ENCODE results near the gene ZFYVE16. TPM values are rescaled to one million over a fixed set of nuclear protein-coding genes. Genes with fewer than 3 reads are reported as not detected.

Gene ZFYVE16
- total RNA-seq, 1 experiment from 2014 or later, result 9.7 TPM

- H3F3A ChIP-seq (ENCODE audit: low read length, unreplicated experiment), result no peaks in the 10 kb centered on the region
- ChIA-PET CTCF (no interaction called here), POLR2A (ENCODE audit: unreplicated experiment) (no interaction called here)
- intact Hi-C loops (cut with micrococcal nuclease), result no loop called here
- no peaks in the 10 kb centered on the region for H3K9me3 ChIP-seq (ENCODE audit: low read length)
- H3K4me2 ChIP-seq (ENCODE audit: low read length), result no peak overlapping the region
- H3K27me3 ChIP-seq (ENCODE audit: low read length), result no peaks in the 10 kb centered on the region
- no peaks in the 10 kb centered on the region for H3K4me1 ChIP-seq (ENCODE audit: insufficient read depth, low read length)
- no peak overlapping the region for H3K4me3 ChIP-seq (ENCODE audit: low read length)
- no peaks in the 10 kb centered on the region for H3K9me2 ChIP-seq (replicated peaks; ENCODE audit: low read length)
- ATAC-seq (no peak), DNase-seq (no peak)
- H3K79me2 ChIP-seq (ENCODE audit: low read length), result no peaks in the 10 kb centered on the region
- H2AFZ ChIP-seq (ENCODE audit: low read length), result no peak overlapping the region
- BruUV-seq (replicated peaks), result no TSS peak
- no peak overlapping the region for H3K27ac ChIP-seq (ENCODE audit: low read length)
- no peak overlapping the region for H3K9ac ChIP-seq (ENCODE audit: low read length)
- H4K20me1 ChIP-seq (ENCODE audit: low read length), result no peaks in the 10 kb centered on the region
- no peaks in the 10 kb centered on the region for H3K36me3 ChIP-seq (ENCODE audit: low read depth, low read length)
- TF ChIP-seq CTCF (conservative IDR thresholded peaks at IDR 0.05; ENCODE audit: low read depth, low read length) (no peak), EZH2phosphoT487 (IDR thresholded peaks at IDR 0.05; ENCODE audit: borderline replicate concordance, low read length) (no peak), EZH2 (IDR thresholded peaks at IDR 0.05; ENCODE audit: low read length, unreplicated experiment) (no peak)
These were observed 37.5 kb upstream of the ZFYVE16 start for GRCh38 chr5:80370390-80370789.

GRCh38 chr5:80372780-80373179 lies 35.1 kb upstream of the ZFYVE16 start:
- BruUV-seq (replicated peaks), result no TSS peak
- no peaks in the 10 kb centered on the region for H3K36me3 ChIP-seq (ENCODE audit: low read depth, low read length)
- H3K4me1 ChIP-seq (ENCODE audit: insufficient read depth, low read length), result no peaks in the 10 kb centered on the region
- no peak overlapping the region for H3K9ac ChIP-seq (ENCODE audit: low read length)
- H3F3A ChIP-seq (ENCODE audit: low read length, unreplicated experiment), result no peaks in the 10 kb centered on the region
- H3K9me3 ChIP-seq (ENCODE audit: low read length), result no peaks in the 10 kb centered on the region
- ChIA-PET POLR2A (ENCODE audit: unreplicated experiment) (no interaction called here), CTCF (no interaction called here)
- H3K79me2 ChIP-seq (ENCODE audit: low read length), result no peaks in the 10 kb centered on the region
- no peak overlapping the region for H3K4me3 ChIP-seq (ENCODE audit: low read length)
- no peaks in the 10 kb centered on the region for H4K20me1 ChIP-seq (ENCODE audit: low read length)
- H2AFZ ChIP-seq (ENCODE audit: low read length), result no peak overlapping the region
- intact Hi-C loops (cut with micrococcal nuclease), result no loop called here
- DNase-seq, result no peak
- TF ChIP-seq EZH2 (IDR thresholded peaks at IDR 0.05; ENCODE audit: low read length, unreplicated experiment) (no peak), CTCF (conservative IDR thresholded peaks at IDR 0.05; ENCODE audit: low read depth, low read length) (no peak), EZH2phosphoT487 (IDR thresholded peaks at IDR 0.05; ENCODE audit: borderline replicate concordance, low read length) (no peak)
- no peaks in the 10 kb centered on the region for H3K27me3 ChIP-seq (ENCODE audit: low read length)
- H3K9me2 ChIP-seq (replicated peaks; ENCODE audit: low read length), result no peaks in the 10 kb centered on the region
- no peak for ATAC-seq
- H3K4me2 ChIP-seq (ENCODE audit: low read length), result no peak overlapping the region
- no peak overlapping the region for H3K27ac ChIP-seq (ENCODE audit: low read length)

GRCh38 chr5:80374188-80374587 lies 33.7 kb upstream of the ZFYVE16 start:
- DNase-seq (no peak), ATAC-seq (no peak)
- ChIA-PET CTCF (no interaction called here), POLR2A (ENCODE audit: unreplicated experiment) (no interaction called here)
- H3K4me2 ChIP-seq (ENCODE audit: low read length), result no peak overlapping the region
- no peak for TF ChIP-seq EZH2 (IDR thresholded peaks at IDR 0.05; ENCODE audit: low read length, unreplicated experiment)
- TF ChIP-seq EZH2phosphoT487 (IDR thresholded peaks at IDR 0.05; ENCODE audit: borderline replicate concordance, low read length), result no peak
- no peak for TF ChIP-seq CTCF (conservative IDR thresholded peaks at IDR 0.05; ENCODE audit: low read depth, low read length)
- H3K9ac ChIP-seq (ENCODE audit: low read length), result no peak overlapping the region
- no peaks in the 10 kb centered on the region for H3K36me3 ChIP-seq (ENCODE audit: low read depth, low read length)
- intact Hi-C loops (cut with micrococcal nuclease), result no loop called here
- no peaks in the 10 kb centered on the region for H3K9me2 ChIP-seq (replicated peaks; ENCODE audit: low read length)
- no peaks in the 10 kb centered on the region for H4K20me1 ChIP-seq (ENCODE audit: low read length)
- no peaks in the 10 kb centered on the region for H3K9me3 ChIP-seq (ENCODE audit: low read length)
- H3K27me3 ChIP-seq (ENCODE audit: low read length), result no peaks in the 10 kb centered on the region
- H3K4me3 ChIP-seq (ENCODE audit: low read length), result no peak overlapping the region
- H2AFZ ChIP-seq (ENCODE audit: low read length), result no peak overlapping the region
- H3F3A ChIP-seq (ENCODE audit: low read length, unreplicated experiment), result no peaks in the 10 kb centered on the region
- no peaks in the 10 kb centered on the region for H3K4me1 ChIP-seq (ENCODE audit: insufficient read depth, low read length)
- no peak overlapping the region for H3K27ac ChIP-seq (ENCODE audit: low read length)
- no TSS peak for BruUV-seq (replicated peaks)
- no peaks in the 10 kb centered on the region for H3K79me2 ChIP-seq (ENCODE audit: low read length)

Measured in PC-3 (cell line).